DND-41 (cell line): ENCODE results near the gene ATPAF1.

Experiments used
- EZH2 ChIP-seq: IDR thresholded peaks from 3 replicates; pipeline ENCODE4 v1.6.1; 2012; ENCODE audit warnings: borderline replicate concordance, low read depth, mild to moderate bottlenecking, moderate library complexity, low read length, inconsistent platforms; ENCODE audit not compliant: severe bottlenecking
- TF ChIP-seq, protein P1 (sequence below): IDR thresholded peaks from 2 replicates; pipeline ENCODE4 v1.5.1; 2012; ENCODE audit warnings: borderline replicate concordance, low read length, moderate library complexity, mild to moderate bottlenecking; ENCODE audit not compliant: poor library complexity, severe bottlenecking; ENCODE audit errors: extremely low read depth

DNA sequence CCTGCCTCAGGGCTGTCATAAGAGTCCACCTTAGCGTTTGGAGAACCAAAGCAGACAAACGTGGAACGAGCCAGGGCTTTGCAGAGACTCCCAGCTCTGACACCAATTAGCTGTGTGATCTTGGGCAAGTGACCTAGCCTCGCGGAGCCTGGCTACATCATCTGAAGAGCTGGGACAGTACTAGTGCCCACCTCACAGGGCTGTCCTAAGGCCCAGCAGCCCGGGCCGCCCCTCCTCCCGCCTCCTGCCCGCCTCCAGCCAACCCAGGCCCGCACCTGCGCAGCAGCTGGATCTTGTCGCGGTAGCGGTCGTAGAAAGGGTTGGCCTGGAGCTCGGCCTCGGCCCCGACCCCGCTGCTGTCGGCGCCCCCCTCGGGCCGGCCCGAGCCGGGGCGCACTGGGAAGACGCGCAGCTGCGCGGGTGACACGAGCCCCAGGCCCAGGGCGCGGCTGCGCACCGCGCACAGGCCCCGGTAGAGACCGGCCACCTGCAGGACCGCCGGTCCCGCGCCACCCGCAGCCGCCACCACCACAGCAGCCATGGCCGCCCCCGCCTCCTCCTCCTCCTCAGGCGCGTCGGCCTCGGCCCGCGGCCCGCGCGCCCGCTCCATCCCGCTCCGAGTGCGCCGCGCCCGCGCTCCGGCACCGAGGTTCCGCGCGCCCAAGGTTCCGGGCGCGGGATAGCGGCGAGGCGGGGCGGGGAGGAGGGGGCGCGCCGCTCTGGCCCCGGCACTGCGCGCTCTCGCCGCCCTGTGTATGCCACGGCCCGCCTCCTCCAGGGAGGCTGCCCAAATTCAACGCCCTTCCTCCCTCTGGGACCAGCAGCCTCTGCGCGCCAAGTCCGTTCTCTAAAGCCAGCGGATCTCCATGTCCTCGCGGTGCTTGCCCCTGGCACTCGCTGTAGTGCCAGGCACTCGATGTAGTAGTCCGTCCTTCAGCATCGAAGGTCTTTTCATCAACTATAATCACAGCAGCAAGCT is at the start of gene ATPAF1:
- TF ChIP-seq, protein P1, sequence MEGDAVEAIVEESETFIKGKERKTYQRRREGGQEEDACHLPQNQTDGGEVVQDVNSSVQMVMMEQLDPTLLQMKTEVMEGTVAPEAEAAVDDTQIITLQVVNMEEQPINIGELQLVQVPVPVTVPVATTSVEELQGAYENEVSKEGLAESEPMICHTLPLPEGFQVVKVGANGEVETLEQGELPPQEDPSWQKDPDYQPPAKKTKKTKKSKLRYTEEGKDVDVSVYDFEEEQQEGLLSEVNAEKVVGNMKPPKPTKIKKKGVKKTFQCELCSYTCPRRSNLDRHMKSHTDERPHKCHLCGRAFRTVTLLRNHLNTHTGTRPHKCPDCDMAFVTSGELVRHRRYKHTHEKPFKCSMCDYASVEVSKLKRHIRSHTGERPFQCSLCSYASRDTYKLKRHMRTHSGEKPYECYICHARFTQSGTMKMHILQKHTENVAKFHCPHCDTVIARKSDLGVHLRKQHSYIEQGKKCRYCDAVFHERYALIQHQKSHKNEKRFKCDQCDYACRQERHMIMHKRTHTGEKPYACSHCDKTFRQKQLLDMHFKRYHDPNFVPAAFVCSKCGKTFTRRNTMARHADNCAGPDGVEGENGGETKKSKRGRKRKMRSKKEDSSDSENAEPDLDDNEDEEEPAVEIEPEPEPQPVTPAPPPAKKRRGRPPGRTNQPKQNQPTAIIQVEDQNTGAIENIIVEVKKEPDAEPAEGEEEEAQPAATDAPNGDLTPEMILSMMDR = no peak
- no peak for TF ChIP-seq EZH2
